IMR-90 (cell line): ENCODE results near the gene DAPK1. TPM values are rescaled to one million over a fixed set of nuclear protein-coding genes. Genes with fewer than 3 reads are reported as not detected.

ENCODE experiments used
- ATAC-seq: fragments of 200-7000 bp; cut with Tn5 transposase; 2 replicates; pipeline ENCODE4 v1.9.1; 2020; ENCODE audit warnings: low read depth, mild to moderate bottlenecking, moderate library complexity
- BruUV-seq: library from RNA; stranded (reverse); fragments of 400-500 nt; replicated peaks from 2 replicates; lab custom pipeline; 2021; lab: Mats Ljungman, UMichigan
- CTCF ChIA-PET: fragments of 300-600 bp; formaldehyde crosslinking; extraction: SDS; loops from one replicate; lab custom pipeline; 2021; ENCODE audit warnings: antibody characterized with exemption; lab: Yijun Ruan, JAX
- POLR2A ChIA-PET: fragments of 300-600 bp; sonication (Branson Sonifier 250); formaldehyde crosslinking; loops from one replicate; lab custom pipeline; 2022; ENCODE audit warnings: antibody characterized with exemption; ENCODE audit not compliant: unreplicated experiment; lab: Charles Lee
- DNase-seq: peaks from one replicate; pipeline ENCODE4 v3.0.0; 2013
- H2AFZ ChIP-seq: replicated peaks from 2 replicates; pipeline ENCODE3; 2013; ENCODE audit warnings: low read length, mild to moderate bottlenecking; ENCODE audit not compliant: poor library complexity
- H2AK5ac ChIP-seq: 2 replicates; pipeline ENCODE4 v1.6.1; 2013; ENCODE audit warnings: low read depth, low read length, inconsistent platforms
- H2AK9ac ChIP-seq: replicated peaks from 2 replicates; pipeline ENCODE3; 2013; ENCODE audit warnings: mild to moderate bottlenecking, low read depth, low read length, moderate library complexity; ENCODE audit not compliant: poor library complexity
- H2BK120ac ChIP-seq: 2 replicates; pipeline ENCODE4 v1.6.1; 2013; ENCODE audit warnings: low read depth, low read length, inconsistent platforms
- H2BK15ac ChIP-seq: 3 replicates; pipeline ENCODE4 v1.6.1; 2013; ENCODE audit warnings: low read depth, low read length, inconsistent platforms
- H2BK20ac ChIP-seq: 2 replicates; pipeline ENCODE4 v1.6.1; 2013; ENCODE audit warnings: low read depth, mild to moderate bottlenecking, inconsistent platforms, low read length, moderate library complexity
- H2BK5ac ChIP-seq: 2 replicates; pipeline ENCODE4 v1.6.1; 2013; ENCODE audit warnings: mild to moderate bottlenecking, low read depth, low read length, inconsistent platforms; ENCODE audit not compliant: poor library complexity, severe bottlenecking
- H3K14ac ChIP-seq: replicated peaks from 2 replicates; pipeline ENCODE4 v1.6.1; 2013; ENCODE audit warnings: low read depth, low read length, inconsistent platforms
- H3K18ac ChIP-seq: 2 replicates; pipeline ENCODE4 v1.6.1; 2013; ENCODE audit warnings: low read depth, low read length, control low read depth
- H3K23ac ChIP-seq: 2 replicates; pipeline ENCODE4 v1.6.1; 2013; ENCODE audit warnings: low read depth, low read length, inconsistent platforms
- H3K27ac ChIP-seq: 2 replicates; pipeline ENCODE4 v1.5.1; 2013; ENCODE audit warnings: mild to moderate bottlenecking, control low read depth, low read length; ENCODE audit not compliant: insufficient read depth
- H3K27me3 ChIP-seq: 2 replicates; pipeline ENCODE4 v1.6.1; 2013; ENCODE audit warnings: low read length; ENCODE audit not compliant: control insufficient read depth, insufficient read depth
- H3K36me3 ChIP-seq: 2 replicates; pipeline ENCODE4 v1.6.1; 2013; ENCODE audit warnings: low read length, mixed read lengths; ENCODE audit not compliant: control insufficient read depth, insufficient read depth
- H3K4ac ChIP-seq: 2 replicates; pipeline ENCODE4 v1.6.1; 2013; ENCODE audit warnings: low read depth, low read length, inconsistent platforms
- H3K4me1 ChIP-seq: 2 replicates; pipeline ENCODE4 v1.6.1; 2013; ENCODE audit warnings: low read length, mixed read lengths; ENCODE audit not compliant: control insufficient read depth, insufficient read depth
- H3K4me2 ChIP-seq: 2 replicates; pipeline ENCODE4 v1.6.1; 2013; ENCODE audit warnings: low read depth, mild to moderate bottlenecking, control low read depth, low read length, moderate library complexity
- H3K4me3 ChIP-seq: 2 replicates; pipeline ENCODE4 v1.5.1; 2013; ENCODE audit warnings: low read depth, mild to moderate bottlenecking, control low read depth, low read length, moderate library complexity; ENCODE audit not compliant: insufficient read depth
- H3K56ac ChIP-seq: 2 replicates; pipeline ENCODE4 v1.6.1; 2013; ENCODE audit warnings: low read length, inconsistent platforms; ENCODE audit not compliant: insufficient read depth; ENCODE audit errors: extremely low read depth
- H3K79me1 ChIP-seq, 2 experiments: 2 replicates each; pipeline ENCODE4 v1.6.1; 2013; ENCODE audit warnings: low read length in 2 of 2, inconsistent platforms in 1 of 2, low read depth in 1 of 2
- H3K9ac ChIP-seq: 2 replicates; pipeline ENCODE4 v1.6.1; 2013; ENCODE audit warnings: low read depth, low read length, control low read depth
- H3K9me1 ChIP-seq: 2 replicates; pipeline ENCODE4 v1.6.1; 2013; ENCODE audit warnings: low read length, inconsistent platforms; ENCODE audit not compliant: insufficient read depth
- H3K9me3 ChIP-seq: 2 replicates; pipeline ENCODE4 v1.6.1; 2013; ENCODE audit warnings: low read length; ENCODE audit not compliant: control insufficient read depth, insufficient read depth
- H4K20me1 ChIP-seq: 2 replicates; pipeline ENCODE4 v1.6.1; 2013; ENCODE audit warnings: low read length, inconsistent platforms; ENCODE audit not compliant: insufficient read depth
- H4K5ac ChIP-seq: 2 replicates; pipeline ENCODE4 v1.6.1; 2013; ENCODE audit warnings: mild to moderate bottlenecking, low read depth, low read length, control low read depth
- H4K8ac ChIP-seq, 2 experiments: 2 replicates each; pipeline ENCODE4 v1.6.1; 2013; ENCODE audit warnings: low read depth in 2 of 2, low read length in 2 of 2, control low read depth in 1 of 2, inconsistent platforms in 1 of 2
- H4K91ac ChIP-seq: 2 replicates; pipeline ENCODE4 v1.6.1; 2013; ENCODE audit warnings: low read depth, low read length, inconsistent platforms; ENCODE audit not compliant: insufficient read depth
- BHLHE40 ChIP-seq: fragments of 150-350 bp; IDR thresholded peaks from 2 replicates; pipeline ENCODE4 v1.6.1; 2016; ENCODE audit warnings: mild to moderate bottlenecking, low read depth, low read length
- CEBPB ChIP-seq: IDR thresholded peaks from 2 replicates; pipeline ENCODE4 v1.6.1; 2012; ENCODE audit warnings: low read depth, low read length, improper control_type of control experiment
- CHD1 ChIP-seq: IDR thresholded peaks from 2 replicates; pipeline ENCODE4 v1.6.1; 2012; ENCODE audit warnings: low read depth, low read length, improper control_type of control experiment
- ELK1 ChIP-seq: fragments of 150-350 bp; IDR thresholded peaks from 2 replicates; pipeline ENCODE4 v1.6.1; 2016; ENCODE audit warnings: low read depth, mild to moderate bottlenecking, low read length, moderate library complexity, borderline replicate concordance
- FOS ChIP-seq: fragments of 150-350 bp; IDR thresholded peaks from 2 replicates; pipeline ENCODE4 v1.6.1; 2016; ENCODE audit warnings: low read depth, low read length
- MAFK ChIP-seq: IDR thresholded peaks from 2 replicates; pipeline ENCODE4 v1.6.1; 2012; ENCODE audit warnings: low read depth, low read length, improper control_type of control experiment
- MAZ ChIP-seq: IDR thresholded peaks from 2 replicates; pipeline ENCODE4 v1.6.1; 2012; ENCODE audit warnings: low read depth, mild to moderate bottlenecking, low read length, improper control_type of control experiment, moderate library complexity, borderline replicate concordance
- MXI1 ChIP-seq: IDR thresholded peaks from 2 replicates; pipeline ENCODE4 v1.6.1; 2012; ENCODE audit warnings: low read depth, mild to moderate bottlenecking, low read length, moderate library complexity, borderline replicate concordance
- NFE2L2 ChIP-seq: fragments of 150-350 bp; IDR thresholded peaks from 2 replicates; pipeline ENCODE4 v1.6.1; 2016; ENCODE audit warnings: low read depth, mild to moderate bottlenecking, low read length
- POLR2A ChIP-seq: IDR thresholded peaks from 2 replicates; pipeline ENCODE4 v1.6.1; 2012; ENCODE audit warnings: mild to moderate bottlenecking, low read depth, low read length
- RAD21 ChIP-seq: IDR thresholded peaks from 2 replicates; pipeline ENCODE4 v1.6.1; 2012; ENCODE audit warnings: low read length, improper control_type of control experiment
- RCOR1 ChIP-seq: IDR thresholded peaks from 2 replicates; pipeline ENCODE4 v1.6.1; 2012; ENCODE audit warnings: mild to moderate bottlenecking, low read length, improper control_type of control experiment; ENCODE audit not compliant: insufficient replicate concordance
- RFX5 ChIP-seq: IDR thresholded peaks from 2 replicates; pipeline ENCODE4 v1.8.0; 2012; ENCODE audit warnings: low read depth, mild to moderate bottlenecking, low read length, moderate library complexity
- SMC3 ChIP-seq: fragments of 150-350 bp; IDR thresholded peaks from 2 replicates; pipeline ENCODE4 v1.6.1; 2016; ENCODE audit warnings: low read depth, mild to moderate bottlenecking, antibody characterized with exemption, low read length, moderate library complexity
- USF2 ChIP-seq: fragments of 150-350 bp; IDR thresholded peaks from 2 replicates; pipeline ENCODE4 v1.6.1; 2017; ENCODE audit warnings: mild to moderate bottlenecking, antibody characterized with exemption, low read length, low read depth
- WGBS, 2 experiments: methylation state at CpG; one replicate each; pipeline versions ENCODE4 v1.1.5 to v1.1.7; 2013; ENCODE audit warnings: missing lambda C conversion rate in 2 of 2; ENCODE audit not compliant: insufficient read length in 1 of 2; ENCODE audit errors: extremely low coverage in 2 of 2; 5-methylcytosine and 5-hydroxymethylcytosine counted together
- dilution Hi-C: fragments of 300-500 bp; cut with HindIII; formaldehyde crosslinking; loops from one replicate; pipeline ENCODE4 v1.14.3; 2018; ENCODE audit warnings: low sequenced_read_pairs; ENCODE audit not compliant: unreplicated experiment
- in situ Hi-C: fragments of 300-500 bp; cut with MboI; formaldehyde crosslinking; loops from 3 replicates; pipeline ENCODE4 v1.14.3; 2019; ENCODE audit warnings: low sequenced_read_pairs, inconsistent platforms, mixed read lengths
- intact Hi-C: fragments of 100-400 bp; cut with micrococcal nuclease; formaldehyde crosslinking; loops from 2 replicates; pipeline ENCODE4 v1.10.0; 2022
- polyA plus RNA-seq, 3 experiments: library from polyadenylated mRNA; depleted of rRNA; stranded (reverse); fragments of >200 nt; gene quantifications; 2 replicates each; pipeline ENCODE4 v1.2.3, GENCODE V29; 2012; ENCODE audit warnings: low replicate concordance in 1 of 3
- total RNA-seq: library from RNA; depleted of rRNA; stranded (reverse); fragments of >200 nt; gene quantifications from 2 replicates; pipeline ENCODE4 v1.2.3, GENCODE V29; 2012

The DAPK1 gene
- total and polyA plus RNA-seq, 2 of the 4 experiments (the other 2 are of a cell fraction) = under 0.01 to 0.03 TPM

- H3K4me1 ChIP-seq = no peaks in the 10 kb centered on the region
- no peaks in the 10 kb centered on the region for H3K36me3 ChIP-seq
- H3K4ac ChIP-seq = no peak overlapping the region
- no peaks in the 10 kb centered on the region for H4K20me1 ChIP-seq
- no peak overlapping the region for H3K18ac ChIP-seq
- WGBS, 2 experiments = 0% methylated on average over 1 of the region's 2 CpGs; no CpG with 5 or more reads in 1 of the 2 experiments
- H3K9me3 ChIP-seq = 0 out of 2 replicates have a peak, but pooled peaks cover 1% of the 10 kb centered on the region
- no peak overlapping the region for H2BK15ac ChIP-seq
- H4K5ac ChIP-seq = no peak overlapping the region
- ChIA-PET CTCF (no interaction called here), POLR2A (no interaction called here)
- DNase-seq = no peak
- no peak overlapping the region for H3K23ac ChIP-seq
- BruUV-seq = no TSS peak
- H2AK5ac ChIP-seq = no peak overlapping the region
- intact Hi-C loops = no loop called here
- no peak overlapping the region for H4K8ac ChIP-seq
- no peak for ATAC-seq
- no peaks in the 10 kb centered on the region for H3K9me1 ChIP-seq
- H2AK9ac ChIP-seq = no peak overlapping the region
- H3K27me3 ChIP-seq = peaks cover 4% of the 10 kb centered on the region; the same call in 1 of the 2 replicates
- no peak overlapping the region for H3K4me3 ChIP-seq
- H2AFZ ChIP-seq = no peak overlapping the region
- no peak overlapping the region for H3K4me2 ChIP-seq
- no peak overlapping the region for H3K9ac ChIP-seq
- H2BK20ac ChIP-seq = no peak overlapping the region
- H2BK120ac ChIP-seq = no peak overlapping the region
- in situ Hi-C loops = no loop called here
- H3K27ac ChIP-seq = no peak overlapping the region
- no peak overlapping the region for H4K91ac ChIP-seq
- TF ChIP-seq CHD1 (no peak), MXI1 (no peak), MAFK (no peak), USF2 (no peak), MAZ (no peak), ELK1 (no peak), FOS (no peak), BHLHE40 (no peak), NFE2L2 (no peak), CEBPB (no peak), RCOR1 (no peak), POLR2A (no peak), RAD21 (no peak), SMC3 (no peak), RFX5 (no peak)
- H3K56ac ChIP-seq = no peak overlapping the region; the same call in 1 of the 2 replicates
- H3K14ac ChIP-seq = no peak overlapping the region
- no peak overlapping the region for H2BK5ac ChIP-seq
- dilution Hi-C loops = no loop called here
- no peaks in the 10 kb centered on the region for H3K79me1 ChIP-seq
These were observed 255.6 kb downstream of the DAPK1 start for GRCh38 chr9:87753313-87753712.
